Fibroblast of the aortic adventitia (primary cell): Measurements from ENCODE around the gene CHST3. TPM values are rescaled to one million over a fixed set of nuclear protein-coding genes. Genes with fewer than 3 reads are reported as not detected.

Experiments
- total RNA-seq: library from RNA; depleted of rRNA; stranded (reverse); fragments of >200 nt; gene quantifications from 2 replicates; pipeline ENCODE4 v1.2.3, GENCODE V29; 2012; ENCODE audit warnings: low replicate concordance

Gene CHST3
- total RNA-seq, 1 donor = 19.3 TPM

Other genes with a start within 250 kb of the CHST3 start
- under 0.01 TPM in 1 of 2 replicates, not detected in the other for gene C10orf105, start 244.6 kb upstream of the CHST3 start, total RNA-seq
- gene VSIR, start 190.9 kb upstream of the CHST3 start, total RNA-seq = 16.9 and 20.6 TPM in 2 replicates
- gene PSAP, start 113.1 kb upstream of the CHST3 start, total RNA-seq = 615 and 2,167 TPM in 2 replicates
- 0.36 and 0.98 TPM in 2 replicates for gene SPOCK2, start 124.2 kb downstream of the CHST3 start, total RNA-seq